HS-5 (cell line): ENCODE results near the gene ABCG4.
"Not testable (repeated sequence)": the region's sequence is repeated elsewhere in the genome, so short reads cannot be mapped to it uniquely, and the experiment has no call there.

Experiments used
- DNase-seq: peaks from one replicate; pipeline ENCODE4 v3.0.0-alpha.2; 2012; ENCODE audit warnings: low read depth

Gene ABCG4

DNA sequence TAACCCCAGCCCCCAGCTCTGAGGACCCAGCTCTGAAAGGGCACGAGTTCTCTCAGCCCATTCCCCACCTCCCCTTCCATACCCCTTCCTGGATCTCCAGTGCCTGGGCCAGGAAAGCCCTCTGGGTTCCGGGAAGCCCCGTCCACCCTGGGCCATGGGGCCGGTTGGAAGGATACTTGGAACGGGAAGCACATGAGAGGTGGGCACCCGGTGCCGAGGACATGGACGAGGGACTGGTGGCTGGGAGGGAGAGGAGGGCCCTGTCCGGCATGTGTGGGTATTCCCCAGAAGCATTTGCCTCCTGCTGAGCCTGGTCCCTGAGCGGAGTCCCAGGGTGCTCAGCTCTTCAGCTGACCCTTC lies 32.6 kb upstream of the ABCG4 start:
- no peak for DNase-seq

DNA sequence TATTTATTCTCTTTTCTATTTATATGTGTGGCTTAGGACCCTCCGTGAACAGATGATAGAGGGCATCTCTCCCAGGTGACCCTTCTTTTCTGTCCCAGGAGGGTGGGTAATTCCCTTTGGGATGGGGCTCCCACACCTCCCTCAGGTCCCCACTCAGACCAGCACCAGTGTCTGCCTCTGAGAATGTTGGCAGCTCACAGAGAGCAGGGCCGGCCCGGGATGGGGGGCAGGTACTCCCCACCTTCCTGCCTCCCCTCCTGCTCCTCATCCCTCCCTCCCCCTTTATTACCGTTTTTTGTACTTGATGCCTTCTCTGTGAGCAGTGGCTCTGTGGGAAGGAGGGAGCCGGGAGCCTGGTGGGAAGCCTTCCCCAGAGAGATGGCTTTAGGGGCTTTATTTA lies 32.3 kb upstream of the ABCG4 start:
- DNase-seq, result no peak

DNA sequence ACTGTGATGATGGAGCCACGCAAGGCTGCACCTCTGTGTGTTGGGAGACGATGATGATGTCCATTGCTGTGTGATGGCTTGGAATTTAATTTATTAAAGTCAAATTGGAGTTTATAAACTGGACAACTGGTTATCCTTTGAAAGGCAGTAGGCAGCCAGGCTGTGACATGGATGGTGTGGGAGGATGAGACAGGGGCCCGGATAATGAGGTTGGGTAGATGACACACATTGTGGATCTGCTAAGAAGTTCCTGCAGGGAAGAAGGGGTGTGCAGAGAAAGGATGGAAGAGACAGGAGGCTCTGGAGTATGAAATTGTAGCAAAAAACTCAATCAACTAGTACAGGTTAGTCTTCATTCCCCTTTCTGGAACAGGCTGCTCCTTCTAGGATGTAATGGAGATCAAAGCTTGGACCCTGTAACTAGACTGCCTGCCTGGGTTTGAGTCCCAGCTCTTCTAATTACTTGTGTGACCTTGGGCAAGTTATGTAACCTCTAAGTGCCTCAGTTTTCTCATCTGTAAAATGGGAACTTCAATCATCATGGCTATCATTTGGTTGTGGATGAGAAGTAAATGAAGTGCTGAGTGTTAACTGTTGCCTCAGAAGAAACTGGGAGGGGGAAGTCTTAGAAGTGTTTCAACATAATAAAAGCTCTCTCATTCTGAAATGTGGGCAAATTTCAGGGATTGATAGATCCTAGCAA lies 31.7 kb upstream of the ABCG4 start:
- DNase-seq, result no peak

DNA sequence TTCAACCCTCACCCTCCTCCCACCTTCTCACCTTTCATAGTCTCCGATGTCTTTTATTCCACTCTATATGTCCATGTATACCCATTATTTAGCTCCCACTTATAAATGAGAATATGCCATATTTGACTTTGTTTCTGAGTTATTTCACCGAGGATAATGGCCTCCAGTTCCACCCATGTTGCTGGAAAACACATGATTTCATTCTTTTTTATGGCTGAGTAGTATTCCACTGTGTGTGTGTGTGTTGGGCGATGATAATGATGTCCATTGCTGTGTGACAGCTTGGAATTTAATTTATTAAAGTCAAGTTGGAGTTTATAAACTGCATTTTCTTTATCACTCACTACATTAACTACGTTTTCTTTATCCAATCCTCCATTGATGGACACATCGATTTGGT lies 30.6 kb upstream of the ABCG4 start:
- DNase-seq, result no peak

DNA sequence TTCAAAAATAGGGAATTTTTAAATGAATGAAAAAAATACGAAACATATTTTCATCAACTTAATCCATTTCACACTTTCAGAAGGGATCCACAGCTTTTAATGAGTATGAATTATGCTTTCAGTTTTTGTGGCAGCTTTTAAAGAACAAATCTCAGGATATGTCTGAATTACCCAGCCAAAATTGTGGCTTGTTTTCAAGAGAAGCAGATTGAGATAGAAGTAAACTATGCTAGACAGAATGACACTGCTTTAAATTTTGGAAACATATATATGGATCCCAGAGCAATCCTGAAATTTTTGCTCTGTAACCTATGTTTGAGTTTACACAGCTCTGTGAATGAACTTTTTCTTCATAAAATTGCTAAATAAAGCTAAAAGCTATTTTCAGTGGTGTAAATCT lies 29.9 kb upstream of the ABCG4 start:
- DNase-seq, result no peak

DNA sequence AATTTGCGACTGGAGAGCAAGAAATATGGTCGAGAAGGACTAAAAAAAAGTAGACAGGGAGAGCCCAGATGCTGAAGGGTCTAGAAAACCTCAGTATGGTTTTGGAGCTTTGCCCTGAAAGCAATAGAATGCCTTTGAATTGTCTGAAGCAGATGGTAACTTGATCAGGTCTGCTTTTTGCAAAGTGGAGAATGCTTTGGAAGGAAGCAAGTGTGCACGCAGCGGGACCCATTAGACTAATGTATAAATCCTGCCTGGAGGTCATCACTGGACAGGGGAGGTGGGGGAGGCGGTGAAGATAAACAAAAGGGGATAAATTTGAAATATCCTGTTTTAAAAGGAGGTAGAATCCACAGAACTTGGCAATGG lies 28.2 kb upstream of the ABCG4 start:
- DNase-seq, result no peak

DNA sequence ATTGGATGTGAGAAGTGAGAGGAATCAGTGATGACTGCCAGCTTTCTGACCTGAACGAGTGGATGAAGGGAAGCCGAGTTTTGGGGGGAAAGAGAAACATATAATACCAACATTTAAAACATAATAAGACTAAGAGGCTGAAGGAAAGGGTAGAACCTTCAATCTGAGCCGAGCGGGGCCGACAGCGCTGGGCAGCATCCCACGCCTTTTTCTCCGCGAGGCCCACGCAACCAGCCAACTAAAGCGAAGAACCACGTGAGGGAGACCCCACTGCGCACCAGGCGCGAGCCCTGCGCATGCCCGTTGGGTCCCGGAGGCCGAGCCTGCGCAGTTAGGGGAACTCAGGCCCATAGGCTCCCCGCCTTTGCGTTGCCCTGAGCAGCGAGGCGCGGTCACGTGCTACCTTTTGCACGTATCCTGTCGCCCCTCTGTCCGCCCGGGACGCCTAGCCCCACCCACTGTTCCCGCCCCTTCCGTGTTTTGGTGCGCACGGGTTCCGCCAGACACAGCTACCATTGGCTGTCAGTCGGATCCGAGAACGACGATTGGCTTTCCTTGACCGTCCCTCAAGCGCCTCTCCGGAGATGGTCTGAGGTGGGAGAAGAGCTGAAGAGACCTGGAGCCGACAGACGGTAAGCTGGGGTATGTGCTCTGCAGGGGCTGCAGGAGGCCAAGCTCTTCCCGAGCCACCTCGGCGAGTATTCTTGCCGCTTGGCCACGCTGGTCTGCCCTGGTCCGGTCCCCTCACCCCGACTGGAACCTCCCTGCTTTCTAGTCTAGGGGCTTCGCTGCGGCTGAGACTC lies 27.6 kb upstream of the ABCG4 start, which contains the start of gene HINFP:
HINFP (plus strand) TSS at position 573 of the 803 bp plus-strand sequence. CDS start 5,365 bp downstream, outside the sequence.
- DNase-seq, result peak; percentile 87

DNA sequence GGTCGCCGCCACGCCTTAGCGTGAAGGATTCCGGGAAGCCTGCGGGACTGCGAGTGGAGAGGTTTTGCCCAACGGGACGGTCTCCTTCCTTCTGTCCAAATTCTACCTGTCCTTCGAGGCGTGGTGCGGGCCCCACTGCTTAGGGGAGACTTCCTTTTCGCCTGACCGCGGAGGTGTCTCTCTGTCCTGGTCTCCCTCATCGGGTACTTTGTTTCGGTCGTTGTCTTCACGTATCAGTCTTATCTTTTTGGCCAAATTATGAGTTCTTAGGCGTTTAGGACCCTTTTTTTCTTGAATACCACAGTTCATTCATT lies 27.1 kb upstream of the ABCG4 start:
- no peak for DNase-seq

DNA sequence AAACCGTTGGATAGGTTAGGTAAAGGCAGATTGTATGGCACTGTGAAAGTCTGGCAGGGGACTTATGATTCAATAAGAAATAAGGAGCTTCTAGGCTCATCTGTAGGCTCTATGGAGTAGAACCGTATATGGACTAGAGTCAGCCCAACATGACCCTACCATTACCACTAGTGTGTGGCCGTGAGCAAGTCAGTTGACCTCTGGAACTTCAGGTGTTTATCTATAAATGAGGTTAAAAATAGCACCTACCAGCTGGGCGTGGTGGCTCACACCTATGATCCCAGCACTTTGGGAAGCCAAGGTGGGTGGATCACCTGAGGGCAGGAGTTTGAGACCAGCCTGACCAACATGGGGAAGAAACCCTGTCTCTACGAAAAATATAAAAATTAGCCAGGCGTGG lies 23.0 kb upstream of the ABCG4 start:
- no peak for DNase-seq

DNA sequence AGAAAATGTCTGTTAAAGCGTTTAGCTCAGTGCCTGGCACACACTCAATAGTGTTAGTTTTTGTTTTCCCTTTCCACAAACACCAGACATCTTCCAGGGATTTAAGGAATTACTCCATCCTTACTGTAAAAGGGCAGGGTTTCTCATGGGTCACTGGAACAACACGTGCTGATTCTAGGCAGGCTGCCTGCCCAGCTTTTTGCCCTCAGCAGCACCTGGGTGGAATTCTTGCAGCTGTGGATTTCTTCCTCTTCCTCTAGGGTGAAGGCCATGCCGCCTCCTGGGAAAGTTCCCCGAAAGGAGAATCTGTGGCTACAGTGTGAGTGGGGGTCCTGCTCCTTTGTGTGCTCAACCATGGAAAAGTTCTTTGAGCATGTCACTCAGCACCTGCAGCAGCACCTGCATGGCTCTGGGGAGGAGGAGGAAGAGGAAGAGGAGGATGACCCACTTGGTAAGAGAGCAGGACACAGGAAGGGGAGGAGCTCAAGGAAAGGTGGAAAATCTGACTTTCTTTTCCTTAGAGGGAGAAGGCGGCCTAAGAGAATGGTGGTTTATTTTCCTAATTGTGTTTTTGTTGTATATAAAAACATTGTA lies 22.1 kb upstream of the ABCG4 start:
- no peak for DNase-seq

DNA sequence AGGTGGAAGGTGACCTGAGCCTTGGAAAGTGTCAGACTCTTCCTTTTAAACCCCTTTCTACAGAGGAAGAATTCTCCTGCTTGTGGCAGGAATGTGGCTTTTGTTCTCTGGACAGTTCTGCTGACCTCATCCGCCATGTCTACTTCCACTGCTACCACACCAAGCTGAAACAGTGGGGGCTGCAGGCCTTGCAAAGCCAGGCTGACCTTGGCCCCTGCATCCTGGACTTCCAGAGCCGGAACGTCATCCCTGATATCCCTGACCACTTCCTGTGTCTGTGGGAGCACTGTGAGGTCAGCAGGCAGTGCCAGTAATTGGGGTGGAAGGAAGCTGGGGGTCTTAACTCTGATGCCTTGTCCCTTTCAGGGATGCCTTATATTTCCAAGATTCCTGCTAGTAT lies 18.2 kb upstream of the ABCG4 start:
- DNase-seq, result no peak

DNA sequence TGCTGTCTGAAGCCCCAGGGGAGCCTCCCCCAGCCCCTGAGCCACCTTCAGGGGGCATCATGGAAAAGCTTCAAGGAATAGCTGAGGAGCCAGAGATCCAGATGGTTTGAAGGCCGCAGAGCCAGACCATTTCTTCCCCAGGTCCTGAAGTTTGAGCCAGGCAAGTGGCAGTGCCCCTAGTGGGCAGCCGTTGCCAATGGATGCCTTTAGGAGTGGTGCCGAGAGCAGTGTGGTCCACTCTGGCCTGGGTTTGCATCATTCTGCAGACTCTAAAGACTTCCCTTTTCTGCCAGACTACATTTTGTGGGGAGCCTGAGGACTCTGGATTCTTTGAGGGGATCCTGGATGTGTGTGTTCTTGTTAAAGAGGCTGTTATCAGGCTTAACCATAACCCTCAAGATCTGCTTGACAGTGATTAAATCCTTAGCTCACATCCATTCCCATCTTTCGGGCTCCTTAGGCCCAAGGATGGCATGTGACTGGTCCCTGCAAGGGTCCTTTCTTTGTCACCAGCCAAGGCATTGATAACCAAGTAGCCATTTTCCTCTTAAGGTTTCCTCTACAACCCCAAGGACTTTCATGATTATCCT lies 14.4 kb upstream of the ABCG4 start:
- DNase-seq, result no peak

DNA sequence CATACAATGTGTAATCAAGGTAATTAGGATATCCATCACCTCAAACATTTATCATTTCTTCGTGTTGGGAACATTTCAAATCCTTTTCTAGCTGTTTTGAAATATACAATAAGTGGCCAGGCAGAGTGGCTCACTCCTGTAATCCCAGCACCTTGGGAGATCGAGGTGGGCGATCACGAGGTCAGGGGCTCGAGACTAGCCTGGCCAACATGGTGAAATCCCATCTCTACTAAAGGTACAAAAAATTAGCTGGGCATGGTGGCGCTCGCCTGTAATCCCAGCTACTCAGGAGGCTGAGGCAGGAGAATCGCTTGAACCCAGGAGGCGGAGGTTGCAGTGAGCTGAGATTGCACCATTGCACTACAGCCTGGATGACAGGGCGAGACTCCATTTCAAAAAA lies 9.6 kb upstream of the ABCG4 start:
- DNase-seq, result not testable (repeated sequence)

DNA sequence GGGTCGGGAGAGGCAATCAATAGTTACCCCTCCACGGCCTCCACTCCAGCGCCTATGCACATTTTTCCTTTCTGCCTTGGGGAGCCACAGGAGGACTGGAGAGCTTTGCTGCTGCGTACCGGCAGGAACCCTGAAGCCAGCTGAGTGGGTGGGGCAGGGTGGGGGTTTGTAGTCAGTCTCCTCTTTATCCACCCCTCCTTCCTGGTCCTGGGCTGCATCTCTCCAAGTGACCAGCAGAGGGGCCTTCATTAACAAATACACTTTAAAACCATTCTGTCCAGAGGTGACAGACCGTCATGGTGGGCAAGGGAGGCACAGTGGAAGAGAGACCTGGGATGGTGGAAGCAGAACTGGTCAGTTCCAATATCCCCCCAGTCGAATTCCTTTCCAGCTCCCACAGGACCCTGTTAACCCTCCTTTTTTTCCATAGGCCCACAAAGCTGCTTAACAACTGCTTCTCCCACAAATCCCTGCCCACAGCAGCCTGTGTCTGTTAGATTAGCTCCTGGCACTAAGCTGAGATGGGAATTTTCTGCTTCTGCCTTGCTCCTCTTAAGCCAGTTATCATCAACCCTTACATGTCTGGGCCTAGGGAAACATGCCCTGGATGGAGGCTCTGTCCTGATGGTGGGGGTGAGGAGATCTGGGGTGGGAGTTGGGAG lies 3.9 kb upstream of the ABCG4 start:
- no peak for DNase-seq

DNA sequence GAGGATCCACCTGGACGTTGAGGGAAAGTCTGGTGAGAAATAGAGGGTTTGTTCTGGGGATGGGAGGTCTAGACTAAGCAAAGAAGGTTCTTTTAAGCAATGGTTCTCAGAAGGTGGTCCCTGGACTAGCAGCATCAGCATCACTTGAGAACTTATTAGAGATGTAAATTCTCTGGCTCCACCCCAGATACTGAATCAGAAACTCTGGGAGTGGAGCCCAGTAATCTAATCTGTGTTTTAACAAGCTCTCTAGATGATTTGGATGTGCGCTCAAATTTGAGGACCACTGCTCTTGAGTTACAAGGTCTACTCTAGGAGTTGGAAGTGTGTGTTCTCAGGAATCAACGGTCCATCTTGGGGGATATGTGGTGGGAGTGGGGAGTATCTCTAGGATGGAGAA lies 3.3 kb upstream of the ABCG4 start:
- no peak for DNase-seq

DNA sequence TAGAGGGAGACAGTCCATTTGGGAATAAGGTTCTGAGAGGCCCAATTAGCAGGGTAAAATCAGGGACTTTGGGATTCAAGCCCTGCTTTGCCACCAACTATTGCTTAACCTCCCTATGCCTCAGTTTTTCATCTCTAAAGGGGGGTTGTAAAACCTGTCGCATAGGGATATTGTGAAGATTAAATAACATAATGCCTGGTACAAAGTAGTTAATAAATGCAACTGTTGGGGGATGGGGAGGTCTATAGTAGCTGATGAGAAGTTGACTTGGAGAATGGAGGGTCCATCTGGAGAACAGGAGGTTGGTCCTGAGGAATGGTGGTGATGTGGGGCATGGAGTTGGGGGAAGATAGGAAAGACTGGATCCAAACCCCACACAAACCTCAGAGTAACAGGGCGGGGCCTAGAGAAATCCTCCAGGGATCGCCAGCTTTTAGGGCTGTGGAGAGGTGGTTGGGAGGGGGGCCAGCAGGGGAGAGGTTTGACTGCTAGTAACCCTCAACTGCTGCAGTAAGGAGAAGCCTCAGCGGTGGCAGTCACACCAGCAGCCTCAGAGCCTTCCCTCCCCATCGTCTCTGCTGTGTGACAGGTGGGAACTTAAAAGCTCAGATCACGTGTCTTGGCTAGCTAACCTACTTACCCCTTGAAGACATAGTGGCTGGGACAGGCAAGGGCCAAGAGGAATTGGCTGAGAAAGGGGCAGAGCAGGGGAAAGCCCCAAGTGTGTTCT lies 1.1 kb upstream of the ABCG4 start:
- no peak for DNase-seq

DNA sequence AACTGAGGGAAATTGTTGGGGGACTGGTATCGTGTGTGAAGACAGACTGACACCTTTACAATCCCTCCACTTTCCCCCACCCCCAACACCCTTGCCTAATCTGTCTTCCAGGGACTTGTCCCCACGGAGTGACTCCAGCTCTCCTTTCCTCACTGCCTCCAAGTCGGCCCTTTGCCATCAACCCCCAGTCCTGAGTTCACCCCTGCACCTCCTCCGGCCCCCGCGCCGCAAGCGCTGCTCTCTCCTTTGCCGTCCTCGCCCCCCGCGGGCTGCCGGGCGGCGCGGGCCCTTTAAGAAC lies 183 bp upstream of the ABCG4 start:
- DNase-seq, result no peak

DNA sequence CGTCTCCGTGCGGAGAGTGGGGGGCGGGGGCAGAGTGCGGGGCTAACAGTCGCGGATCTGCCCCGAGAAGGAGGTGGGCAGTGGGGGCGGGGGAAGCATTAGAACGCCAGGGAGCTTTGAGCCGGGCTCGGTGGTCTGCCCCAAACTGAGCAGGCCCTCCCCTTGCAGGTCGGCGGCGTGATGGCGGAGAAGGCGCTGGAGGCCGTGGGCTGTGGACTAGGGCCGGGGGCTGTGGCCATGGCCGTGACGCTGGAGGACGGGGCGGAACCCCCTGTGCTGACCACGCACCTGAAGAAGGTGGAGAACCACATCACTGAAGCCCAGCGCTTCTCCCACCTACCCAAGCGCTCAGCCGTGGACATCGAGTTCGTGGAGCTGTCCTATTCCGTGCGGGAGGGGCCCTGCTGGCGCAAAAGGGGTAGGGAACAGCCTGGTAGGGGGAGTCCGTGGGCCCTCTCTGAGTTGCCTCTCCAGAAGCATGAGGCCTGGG lies 979 bp downstream of the ABCG4 start:
- DNase-seq, result no peak

DNA sequence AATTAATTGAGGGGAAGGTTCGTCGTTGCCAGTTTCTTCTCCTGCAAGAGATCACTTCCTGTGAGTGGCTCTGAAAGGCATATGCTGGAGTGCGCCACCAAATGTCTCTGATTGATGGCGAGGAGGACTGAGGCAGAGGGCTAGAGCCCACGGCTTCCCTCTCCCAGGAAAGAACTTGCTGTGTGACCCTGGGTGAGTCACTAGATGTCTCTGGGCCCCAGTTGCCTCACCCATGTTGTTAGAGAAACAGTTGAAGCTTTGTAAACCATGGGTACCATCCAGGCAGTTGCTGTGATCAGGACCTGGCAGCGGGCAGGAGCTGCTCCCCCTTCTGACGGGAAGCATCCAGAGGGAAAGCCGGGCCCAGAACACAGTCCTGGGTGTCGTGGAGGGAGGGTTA lies 3.2 kb downstream of the ABCG4 start:
- no peak for DNase-seq

DNA sequence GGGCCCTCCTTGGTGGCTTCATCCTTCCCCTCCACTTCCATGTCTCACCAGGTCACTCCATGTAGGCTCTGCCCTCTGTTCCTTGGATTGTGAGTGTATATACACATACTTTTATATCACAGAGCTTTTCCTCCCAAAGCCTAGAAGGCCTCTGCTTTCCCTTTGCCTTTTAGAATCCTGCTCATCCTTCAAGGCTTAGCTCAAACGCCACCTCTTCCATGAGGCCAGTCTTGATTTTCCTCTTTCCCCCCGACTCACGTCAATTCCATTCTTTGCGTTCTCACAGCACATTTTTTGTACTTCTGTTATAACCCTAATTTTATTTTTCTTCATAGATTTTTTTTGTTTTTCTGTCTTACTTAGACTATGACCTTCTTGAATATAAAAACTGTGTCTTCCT lies 3.8 kb downstream of the ABCG4 start:
- no peak for DNase-seq

DNA sequence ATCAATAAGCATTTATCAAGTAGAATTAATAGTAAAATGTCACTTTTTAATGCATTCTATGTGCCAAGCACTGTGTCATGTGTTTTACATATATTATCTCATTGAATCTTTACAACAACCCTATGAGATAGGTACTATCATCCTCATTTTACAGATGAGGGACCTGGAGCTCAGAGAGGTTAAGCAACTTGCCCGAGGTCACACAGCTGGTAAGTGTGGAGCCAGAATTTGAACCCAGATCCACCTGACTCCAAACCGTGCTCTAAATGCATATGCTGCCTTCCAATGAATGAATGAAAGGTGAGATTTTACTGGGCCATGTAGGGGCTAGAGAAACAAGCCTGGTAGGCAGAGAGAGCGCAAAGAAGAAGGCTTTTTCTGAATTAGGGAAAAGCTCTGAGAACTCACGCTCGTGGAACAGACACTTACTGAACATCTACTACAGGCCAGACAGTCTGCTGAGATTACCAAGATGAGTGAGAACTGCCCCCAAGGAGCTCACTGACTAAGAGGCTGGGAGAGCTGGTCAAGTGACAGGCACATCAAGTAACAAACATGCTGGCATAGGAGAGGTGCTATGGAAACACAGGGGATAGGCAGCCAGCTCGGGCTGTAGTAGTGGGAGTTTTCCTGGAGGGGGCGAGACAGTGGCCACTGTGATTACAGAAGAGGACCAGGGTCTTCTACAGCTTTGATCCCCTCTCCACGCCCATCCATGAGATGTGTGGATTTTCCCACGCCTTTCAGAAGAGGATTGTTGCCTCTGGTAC lies 4.4 kb downstream of the ABCG4 start:
- DNase-seq, result no peak
